ENCODE results near the gene CCK. TPM values are rescaled to one million over a fixed set of nuclear protein-coding genes. Genes with fewer than 3 reads are reported as not detected.

CCK gene
- total RNA-seq, 2 experiments from 2014 or later = not detected

DNA sequence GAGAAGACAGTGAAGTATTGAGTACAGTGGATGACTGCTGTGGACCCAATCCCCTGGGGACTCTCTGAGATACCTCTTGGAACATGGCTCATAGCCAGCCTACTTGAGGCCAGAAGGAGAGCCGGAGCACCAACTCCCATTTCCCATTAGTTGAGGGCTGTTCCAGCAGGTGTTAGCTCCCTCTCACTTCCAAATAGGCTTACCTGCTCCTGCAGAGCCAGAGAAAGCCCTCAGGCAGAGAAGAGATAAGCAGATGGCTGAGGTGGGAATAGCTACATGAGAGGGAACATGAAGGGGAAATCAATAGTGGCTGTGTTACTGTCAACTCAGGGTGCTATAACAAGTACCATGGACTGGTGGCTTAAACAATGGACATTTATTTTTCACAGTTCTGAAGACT lies 4.6 kb upstream of the CCK start:
- Mint-ChIP-seq H3K4me1 (ENCODE audit: low read depth) (no peaks in the 10 kb centered on the region), H3K9me3 (peaks cover 5% of the 10 kb centered on the region), H3K27me3 (peaks cover 37% of the 10 kb centered on the region), H3K4me3 (no peak overlapping the region), H3K36me3 (ENCODE audit: low read depth) (no peaks in the 10 kb centered on the region), H3K27ac (no peak overlapping the region)
- intact Hi-C loops (cut with micrococcal nuclease) = no loop called here
- TF ChIP-seq, protein P1, sequence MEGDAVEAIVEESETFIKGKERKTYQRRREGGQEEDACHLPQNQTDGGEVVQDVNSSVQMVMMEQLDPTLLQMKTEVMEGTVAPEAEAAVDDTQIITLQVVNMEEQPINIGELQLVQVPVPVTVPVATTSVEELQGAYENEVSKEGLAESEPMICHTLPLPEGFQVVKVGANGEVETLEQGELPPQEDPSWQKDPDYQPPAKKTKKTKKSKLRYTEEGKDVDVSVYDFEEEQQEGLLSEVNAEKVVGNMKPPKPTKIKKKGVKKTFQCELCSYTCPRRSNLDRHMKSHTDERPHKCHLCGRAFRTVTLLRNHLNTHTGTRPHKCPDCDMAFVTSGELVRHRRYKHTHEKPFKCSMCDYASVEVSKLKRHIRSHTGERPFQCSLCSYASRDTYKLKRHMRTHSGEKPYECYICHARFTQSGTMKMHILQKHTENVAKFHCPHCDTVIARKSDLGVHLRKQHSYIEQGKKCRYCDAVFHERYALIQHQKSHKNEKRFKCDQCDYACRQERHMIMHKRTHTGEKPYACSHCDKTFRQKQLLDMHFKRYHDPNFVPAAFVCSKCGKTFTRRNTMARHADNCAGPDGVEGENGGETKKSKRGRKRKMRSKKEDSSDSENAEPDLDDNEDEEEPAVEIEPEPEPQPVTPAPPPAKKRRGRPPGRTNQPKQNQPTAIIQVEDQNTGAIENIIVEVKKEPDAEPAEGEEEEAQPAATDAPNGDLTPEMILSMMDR (IDR thresholded peaks at IDR 0.05) = no peak
- ChIA-PET POLR2A (no interaction called here), CTCF (interaction anchor here (2.8 kb wide), 1 partner anchor 23 kb away, joined by 12 read pairs; no protein-coding TSS in a partner anchor)
- ATAC-seq (no peak), DNase-seq (no peak)

GRCh38 chr3:42269647-42270046 lies 3.7 kb upstream of the CCK start:
- Mint-ChIP-seq H3K4me1 (ENCODE audit: low read depth) (peaks cover under 1% of the 10 kb centered on the region), H3K36me3 (ENCODE audit: low read depth) (no peaks in the 10 kb centered on the region), H3K27ac (no peak overlapping the region), H3K27me3 (peaks cover 42% of the 10 kb centered on the region), H3K4me3 (no peak overlapping the region), H3K9me3 (peaks cover 5% of the 10 kb centered on the region)
- ATAC-seq (no peak), DNase-seq (no peak)
- TF ChIP-seq, protein P1 (IDR thresholded peaks at IDR 0.05) = no peak
- CTCF ChIA-PET = no interaction called here
- intact Hi-C loops (cut with micrococcal nuclease) = no loop called here
- POLR2A ChIA-PET = no interaction called here

GRCh38 chr3:42267878-42268277 lies 1.9 kb upstream of the CCK start:
- POLR2A ChIA-PET = no interaction called here
- Mint-ChIP-seq H3K27ac (no peak overlapping the region), H3K4me1 (ENCODE audit: low read depth) (peaks cover 8% of the 10 kb centered on the region), H3K9me3 (peaks cover 5% of the 10 kb centered on the region), H3K36me3 (ENCODE audit: low read depth) (no peaks in the 10 kb centered on the region), H3K4me3 (no peak overlapping the region), H3K27me3 (peaks cover 55% of the 10 kb centered on the region)
- intact Hi-C loops (cut with micrococcal nuclease) = no loop called here
- CTCF ChIA-PET = interaction anchor here (0.6 kb wide), 1 partner anchor 176 kb away, joined by 3 read pairs; no protein-coding TSS in a partner anchor
- ATAC-seq (no peak), DNase-seq (no peak)
- TF ChIP-seq, protein P1 (IDR thresholded peaks at IDR 0.05) = no peak

DNA sequence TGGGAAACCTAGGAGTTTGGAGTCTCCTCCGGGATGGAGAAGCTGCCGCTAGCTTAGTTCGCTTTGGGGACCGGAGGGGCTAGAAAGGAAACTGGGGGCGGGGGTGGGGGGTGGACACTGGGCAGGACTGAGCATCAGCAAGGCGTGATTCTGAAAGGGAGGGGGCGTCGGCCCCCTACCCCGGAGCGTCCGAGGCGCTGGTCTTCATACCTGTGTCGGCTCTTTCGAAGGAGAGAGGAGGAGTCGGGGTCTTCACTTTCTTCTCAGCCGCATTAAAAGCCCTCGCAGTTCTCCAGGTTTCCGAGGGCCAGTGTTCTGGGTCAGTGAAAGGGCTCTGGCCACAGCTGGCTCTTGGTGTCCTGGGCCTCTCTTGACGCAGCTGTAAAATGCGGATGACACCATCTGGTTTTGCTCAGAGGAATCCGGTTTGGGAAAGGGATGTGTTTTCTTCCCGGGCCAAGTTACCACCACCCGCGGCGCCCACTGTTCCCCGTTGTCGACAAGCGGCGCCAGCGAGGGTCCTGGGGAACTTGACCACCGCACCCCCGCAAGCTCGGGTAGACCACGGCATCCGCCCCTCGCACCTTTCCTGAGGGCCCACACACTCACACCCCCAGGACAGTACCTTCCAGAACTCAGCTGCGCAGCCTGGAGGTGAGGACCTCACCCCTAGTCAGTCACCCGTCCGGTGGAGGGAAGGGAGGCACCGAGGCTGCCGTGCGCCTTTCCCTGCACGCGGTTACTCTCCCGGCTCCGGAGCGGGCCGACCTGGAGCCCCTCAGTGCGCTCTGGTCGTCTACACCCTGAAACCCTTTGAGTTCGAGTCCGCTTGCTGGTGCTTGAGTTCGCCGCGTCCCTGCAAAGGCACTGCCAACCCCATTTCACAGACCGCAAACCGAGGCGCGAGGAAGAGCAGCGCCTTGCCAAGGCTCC lies 660 bp downstream of the CCK start:
- TF ChIP-seq, protein P1 (IDR thresholded peaks at IDR 0.05) = no peak
- H3K27ac Mint-ChIP-seq = no peak overlapping the region
- H3K9me3 Mint-ChIP-seq = no peaks in the 10 kb centered on the region
- peaks cover 60% of the 10 kb centered on the region for H3K27me3 Mint-ChIP-seq
- POLR2A ChIA-PET = interaction anchor here (1.0 kb wide), 1 partner anchor 404 kb away, joined by 3 read pairs; no protein-coding TSS in a partner anchor
- no peak overlapping the region for H3K4me3 Mint-ChIP-seq
- H3K4me1 Mint-ChIP-seq (ENCODE audit: low read depth) = peaks cover 8% of the 10 kb centered on the region
- intact Hi-C loops (cut with micrococcal nuclease) = no loop called here
- CTCF ChIA-PET = interaction anchor here (1.5 kb wide), 1 partner anchor 178 kb away, joined by 4 read pairs; no protein-coding TSS in a partner anchor
- H3K36me3 Mint-ChIP-seq (ENCODE audit: low read depth) = no peaks in the 10 kb centered on the region
- no peak for ATAC-seq
- DNase-seq = no peak
